GM23338 (cell line): ENCODE data around the gene MIEN1.

ENCODE experiments used
- CREB1 ChIP-seq: fragments of 250-450 bp; sonication (Bioruptor Pico); IDR thresholded peaks from 2 replicates; pipeline ENCODE4 v1.5.0; 2020; ENCODE audit warnings: low read depth, mild to moderate bottlenecking, moderate library complexity
- CTCF ChIP-seq, 2 experiments: fragments of 200-600 bp in 1 of 2; sonication (generic) in 1 of 2; conservative IDR thresholded peaks; 2 replicates each; pipeline versions ENCODE4 v1.5.1 to v1.6.1; 2016 to 2017; ENCODE audit warnings: antibody characterized with exemption in 2 of 2, low read depth in 2 of 2, mild to moderate bottlenecking in 2 of 2, moderate library complexity in 1 of 2
- EZH2phosphoT487 ChIP-seq: fragments of 200-600 bp; sonication (generic); IDR thresholded peaks from one replicate; pipeline ENCODE4 v1.8.1; 2018; ENCODE audit warnings: antibody characterized with exemption; ENCODE audit not compliant: unreplicated experiment
- REST ChIP-seq: IDR thresholded peaks from one replicate; pipeline ENCODE4 v1.6.1; 2018; ENCODE audit warnings: antibody characterized with exemption; ENCODE audit not compliant: unreplicated experiment
- ZNF114 ChIP-seq: fragments of 250-450 bp; sonication (Bioruptor Pico); IDR thresholded peaks from 2 replicates; pipeline ENCODE4 v1.5.0; 2020; ENCODE audit warnings: mild to moderate bottlenecking, moderate library complexity

GRCh38 chr17:39701784-39702422, 28.4 kb downstream of the MIEN1 start:
- TF ChIP-seq CREB1 (CRISPR knock-in tag) (no peak), CTCF (conservative IDR thresholded peaks at IDR 0.05; ENCODE audit: low read depth in 2 of 2) (no peak), REST (no peak), ZNF114 (CRISPR knock-in tag) (no peak), EZH2phosphoT487 (no peak)
